H1 (cell line): ENCODE data around the gene KIF5A. TPM values are rescaled to one million over a fixed set of nuclear protein-coding genes. Genes with fewer than 3 reads are reported as not detected.

Experiments used
- CTCF ChIA-PET: fragments of 300-600 bp; sonication (Branson Sonifier 250); formaldehyde crosslinking; loops from one replicate; lab custom pipeline; 2021; ENCODE audit not compliant: partially characterized antibody; lab: Charles Lee
- POLR2A ChIA-PET: fragments of 300-600 bp; sonication (Branson Sonifier 250); formaldehyde crosslinking; loops from one replicate; lab custom pipeline; 2021; ENCODE audit warnings: inconsistent platforms; ENCODE audit not compliant: partially characterized antibody; lab: Charles Lee
- DNase-seq, 2 experiments: peaks; one replicate each; pipeline versions ENCODE4 v3.0.0 to v3.0.0-alpha.2; 2010 to 2022; ENCODE audit warnings: low spot score in 2 of 2, low read depth in 1 of 2, mixed read lengths in 1 of 2
- FAIRE-seq: peaks from 2 replicates; lab custom pipeline; 2011; peaks lifted over from hg19 to GRCh38; lab: Jason Lieb, UNC
- H2AFZ ChIP-seq: 2 replicates; pipeline ENCODE4 v1.8.1; 2012; ENCODE audit warnings: low read length, inconsistent platforms
- H2AK5ac ChIP-seq: 2 replicates; pipeline ENCODE4 v1.6.1; 2013; ENCODE audit warnings: low read depth, low read length
- H2BK120ac ChIP-seq: replicated peaks from 2 replicates; pipeline ENCODE3; 2013; ENCODE audit warnings: low read depth, low read length, inconsistent platforms
- H2BK12ac ChIP-seq: 2 replicates; pipeline ENCODE4 v1.6.1; 2013; ENCODE audit warnings: low read depth, low read length
- H2BK15ac ChIP-seq: 2 replicates; pipeline ENCODE4 v1.6.1; 2013; ENCODE audit warnings: low read length
- H2BK20ac ChIP-seq: 2 replicates; pipeline ENCODE4 v1.6.1; 2013; ENCODE audit warnings: low read length
- H2BK5ac ChIP-seq: 2 replicates; pipeline ENCODE4 v1.6.1; 2013; ENCODE audit warnings: low read depth, low read length
- H3K14ac ChIP-seq: 2 replicates; pipeline ENCODE4 v1.6.1; 2013; ENCODE audit warnings: inconsistent platforms; ENCODE audit not compliant: insufficient read length
- H3K18ac ChIP-seq: 2 replicates; pipeline ENCODE4 v1.6.1; 2013; ENCODE audit warnings: low read length; ENCODE audit errors: extremely low read depth
- H3K23ac ChIP-seq: 2 replicates; pipeline ENCODE4 v1.6.1; 2013; ENCODE audit warnings: inconsistent platforms; ENCODE audit not compliant: insufficient read length
- H3K23me2 ChIP-seq: 2 replicates; pipeline ENCODE4 v1.6.1; 2013; ENCODE audit warnings: low read depth, low read length
- H3K27ac ChIP-seq: 2 replicates; pipeline ENCODE4 v1.6.1; 2011; ENCODE audit warnings: low read depth, low read length, inconsistent platforms
- H3K27me3 ChIP-seq, 4 experiments: replicated peaks in 1 of 4; 1 replicate in 1 of 4; 2 replicates in 3 of 4; pipeline versions ENCODE4 v1.6.1 to v1.8.1; 2011 to 2013; ENCODE audit warnings: low read length in 3 of 4, mild to moderate bottlenecking in 3 of 4, inconsistent platforms in 2 of 4, mixed read lengths in 2 of 4, moderate library complexity in 1 of 4; ENCODE audit not compliant: control insufficient read depth in 3 of 4, insufficient read depth in 3 of 4; ENCODE audit errors: extremely low read depth in 1 of 4
- H3K36me3 ChIP-seq, 4 experiments: 2 replicates each; pipeline versions ENCODE4 v1.6.1 to v1.8.1; 2011 to 2013; ENCODE audit warnings: mild to moderate bottlenecking in 4 of 4, low read length in 3 of 4, moderate library complexity in 2 of 4, control low read depth in 1 of 4, inconsistent platforms in 1 of 4; ENCODE audit not compliant: insufficient read depth in 4 of 4, control insufficient read depth in 2 of 4
- H3K4ac ChIP-seq: replicated peaks from 2 replicates; pipeline ENCODE3; 2013; ENCODE audit warnings: low read length, low read depth, mixed read lengths, inconsistent platforms; ENCODE audit not compliant: insufficient read length
- H3K4me1 ChIP-seq, 4 experiments: replicated peaks in 1 of 4; 1 replicate in 1 of 4; 2 replicates in 3 of 4; pipeline versions ENCODE4 v1.6.1 to v1.8.1; 2011 to 2013; ENCODE audit warnings: low read length in 3 of 4, inconsistent platforms in 2 of 4, mixed read lengths in 1 of 4; ENCODE audit not compliant: insufficient read depth in 4 of 4, control insufficient read depth in 3 of 4
- H3K4me2 ChIP-seq, 2 experiments: 2 replicates each; pipeline versions ENCODE4 v1.6.1 to v1.8.1; 2011 to 2013; ENCODE audit warnings: low read depth in 2 of 2, low read length in 2 of 2, control low read depth in 1 of 2, inconsistent platforms in 1 of 2, mild to moderate bottlenecking in 1 of 2; ENCODE audit not compliant: insufficient read depth in 1 of 2
- H3K4me3 ChIP-seq, 4 experiments: fragments of 200-600, 300-600 bp in 1 of 4; sonication (generic), shearing (Covaris generic), sonication (Bioruptor Twin) in 1 of 4; 2 replicates each; pipeline versions ENCODE4 v1.5.1 to v1.8.1; 2011 to 2016; ENCODE audit warnings: low read length in 4 of 4, low read depth in 3 of 4, control low read depth in 2 of 4, inconsistent platforms in 2 of 4, mild to moderate bottlenecking in 2 of 4, mixed read lengths in 1 of 4, moderate library complexity in 1 of 4; ENCODE audit not compliant: insufficient read depth in 2 of 4; ENCODE audit errors: extremely low read depth in 1 of 4
- H3K56ac ChIP-seq: replicated peaks from 2 replicates; pipeline ENCODE3; 2013; ENCODE audit warnings: low read depth, mild to moderate bottlenecking, mixed read lengths, low read length, inconsistent platforms; ENCODE audit not compliant: insufficient read length
- H3K79me1 ChIP-seq: 2 replicates; pipeline ENCODE4 v1.6.1; 2013; ENCODE audit warnings: low read depth, low read length, control low read depth
- H3K79me2 ChIP-seq, 2 experiments: 2 replicates each; pipeline versions ENCODE4 v1.6.1 to v1.8.1; 2012 to 2013; ENCODE audit warnings: low read length in 2 of 2, mild to moderate bottlenecking in 2 of 2, inconsistent platforms in 1 of 2; ENCODE audit not compliant: insufficient read depth in 2 of 2, control insufficient read depth in 1 of 2
- H3K9ac ChIP-seq, 4 experiments: replicated peaks in 1 of 4; 1 replicate in 1 of 4; 2 replicates in 3 of 4; pipeline versions ENCODE4 v1.6.1 to v1.8.1; 2011 to 2013; ENCODE audit warnings: low read depth in 3 of 4, low read length in 3 of 4, control low read depth in 2 of 4, mild to moderate bottlenecking in 2 of 4, moderate library complexity in 2 of 4, inconsistent platforms in 1 of 4; ENCODE audit errors: extremely low read depth in 1 of 4
- H3K9me3 ChIP-seq, 2 experiments: 2 replicates each; pipeline versions ENCODE4 v1.6.1 to v1.8.1; 2012 to 2013; ENCODE audit warnings: mild to moderate bottlenecking in 2 of 2, moderate library complexity in 2 of 2, control low read depth in 1 of 2, inconsistent platforms in 1 of 2, low read depth in 1 of 2, low read length in 1 of 2, mixed read lengths in 1 of 2; ENCODE audit not compliant: insufficient read depth in 2 of 2
- H4K20me1 ChIP-seq, 2 experiments: replicated peaks in 1 of 2; 2 replicates each; pipeline versions ENCODE3 to v1.8.1; 2011 to 2013; ENCODE audit warnings: inconsistent platforms in 2 of 2, low read length in 2 of 2, mild to moderate bottlenecking in 1 of 2; ENCODE audit not compliant: insufficient read depth in 2 of 2, control insufficient read depth in 1 of 2
- H4K5ac ChIP-seq: 2 replicates; pipeline ENCODE4 v1.6.1; 2013; ENCODE audit warnings: low read length, low read depth, mixed read lengths, inconsistent platforms; ENCODE audit not compliant: insufficient read length
- H4K8ac ChIP-seq: 2 replicates; pipeline ENCODE4 v1.8.0; 2013; ENCODE audit warnings: mild to moderate bottlenecking, moderate library complexity, low read length, inconsistent platforms; ENCODE audit not compliant: insufficient read depth; ENCODE audit errors: extremely low read depth
- H4K91ac ChIP-seq: replicated peaks from 2 replicates; pipeline ENCODE3; 2013; ENCODE audit warnings: low read length, mixed read lengths, inconsistent platforms; ENCODE audit not compliant: insufficient read length
- CBX8 ChIP-seq: fragments of 300-800, 300-1000 bp; sonication (generic); IDR thresholded peaks from 2 replicates; pipeline ENCODE4 v1.7.1; 2016; ENCODE audit warnings: low read depth, low read length, borderline replicate concordance
- EP300 ChIP-seq, 2 experiments: IDR thresholded peaks; 1 replicate in 1 of 2; 2 replicates in 1 of 2; pipeline ENCODE4 v1.6.1; 2011 to 2012; ENCODE audit warnings: low read depth in 2 of 2, low read length in 2 of 2, mild to moderate bottlenecking in 2 of 2, borderline replicate concordance in 1 of 2, inconsistent platforms in 1 of 2, moderate library complexity in 1 of 2
- TAF7 ChIP-seq: optimal IDR thresholded peaks from 2 replicates; pipeline ENCODE3; 2011; ENCODE audit warnings: low read depth, mild to moderate bottlenecking, inconsistent platforms, low read length, moderate library complexity, borderline replicate concordance
- WGBS, 2 experiments: shearing (Covaris generic) in 1 of 2; methylation state at CpG; one replicate each; pipeline versions ENCODE4 v1.1.6 to v1.1.7; 2013 to 2015; ENCODE audit warnings: low lambda C conversion rate in 2 of 2, mixed read lengths in 2 of 2, inconsistent platforms in 1 of 2, low coverage in 1 of 2, missing lambda C conversion rate in 1 of 2; ENCODE audit not compliant: insufficient replicate concordance in 2 of 2, insufficient coverage in 1 of 2, insufficient read length in 1 of 2; ENCODE audit errors: extremely low coverage in 1 of 2, missing lambda C conversion rate in 1 of 2; 5-methylcytosine and 5-hydroxymethylcytosine counted together
- polyA plus RNA-seq, 7 experiments: library from polyadenylated mRNA; depleted of rRNA in 3 of 7; stranded (reverse) in 5 of 7; unstranded in 2 of 7; fragments of >200 nt in 5 of 7; fragments of 200-250 nt in 2 of 7; gene quantifications; 1 replicate in 5 of 7; 2 replicates in 1 of 7; 4 replicates in 1 of 7; pipeline versions ENCODE4 v1.2.1 to v1.2.3, GENCODE V29; 2011 to 2013; ENCODE audit warnings: missing spikeins in 2 of 7, mixed read lengths in 2 of 7
- total RNA-seq: library from RNA; stranded (reverse); fragmentation: NEBNext Ultra II Directional; extraction: Animal tissue kit (Norgen Biotek cat#: 25700); gene quantifications from 2 replicates; pipeline ENCODE4 v1.2.1, GENCODE V29; 2021
- TF ChIP-seq, protein P1 (sequence below): IDR thresholded peaks from 2 replicates; pipeline ENCODE4 v1.6.1; 2011; ENCODE audit warnings: low read length, improper control_type of control experiment

KIF5A gene
- total and polyA plus RNA-seq, 2 of the 8 experiments (the other 6 are each of a cell fraction or from before 2014, with no cell fraction given) = 10.7 to 21.9 TPM

- Histone ChIP-seq H3K79me2 (no peaks in the 10 kb centered on the region), H3K4me1 (no peaks in the 10 kb centered on the region), H3K27ac (no peak overlapping the region), H2AK5ac (no peak overlapping the region), H3K14ac (no peak overlapping the region), H4K91ac (no peak overlapping the region), H2BK15ac (no peak overlapping the region), H4K8ac (no peak overlapping the region), H2BK20ac (no peak overlapping the region), H3K79me1 (no peaks in the 10 kb centered on the region; the same call in 1 of the 2 replicates), H2BK120ac (no peak overlapping the region), H3K36me3 (peaks cover 46 to 82% (median 69%) of the 10 kb centered on the region in 4 experiments), H2AFZ (no peak overlapping the region), H3K4ac (no peak overlapping the region), H3K18ac (no peak overlapping the region), H3K4me2 (no peak overlapping the region), H2BK12ac (no peak overlapping the region), H4K5ac (no peak overlapping the region), H3K23ac (no peak overlapping the region), H3K56ac (no peak overlapping the region), H4K20me1 (peaks cover 2 to 9% of the 10 kb centered on the region in 2 experiments), H3K9me3 (no peaks in the 10 kb centered on the region; a peak in 1 of 4 replicates), H2BK5ac (no peak overlapping the region), H3K27me3 (no peaks in the 10 kb centered on the region), H3K23me2 (no peaks in the 10 kb centered on the region), H3K4me3 (no peak overlapping the region), H3K9ac (no peak overlapping the region)
- DNase-seq (no peak), FAIRE-seq (no peak)
- ChIA-PET CTCF (interaction anchor here (0.7 to 1.6 kb wide), 4 partner anchors 19 to 1763 kb away, joined by 3 to 4 read pairs (median 3); partner anchors contain the start of gene INHBE), POLR2A (interaction anchor here (0.6 to 3.9 kb wide), 6 partner anchors 8 to 366 kb away, joined by 3 to 60 read pairs (median 4); partner anchors contain the start of gene DDIT3)
- TF ChIP-seq EP300 (IDR thresholded peaks at IDR 0.05; ENCODE audit: borderline replicate concordance in 1 of 2, low read depth in 2 of 2, low read length in 2 of 2) (no peak), TAF7 (no peak), CBX8 (no peak)
- TF ChIP-seq, protein P1, sequence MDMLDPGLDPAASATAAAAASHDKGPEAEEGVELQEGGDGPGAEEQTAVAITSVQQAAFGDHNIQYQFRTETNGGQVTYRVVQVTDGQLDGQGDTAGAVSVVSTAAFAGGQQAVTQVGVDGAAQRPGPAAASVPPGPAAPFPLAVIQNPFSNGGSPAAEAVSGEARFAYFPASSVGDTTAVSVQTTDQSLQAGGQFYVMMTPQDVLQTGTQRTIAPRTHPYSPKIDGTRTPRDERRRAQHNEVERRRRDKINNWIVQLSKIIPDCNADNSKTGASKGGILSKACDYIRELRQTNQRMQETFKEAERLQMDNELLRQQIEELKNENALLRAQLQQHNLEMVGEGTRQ = no peak
- WGBS, 2 experiments = 96% methylated on average over 4 of the region's 4 CpGs; no CpG with 5 or more reads in 1 of the 2 experiments
These were observed 38.7 kb upstream of the KIF5A start for GRCh38 chr12:57511161-57511560.
